Fibroblast of the aortic adventitia (primary cell): ENCODE results near the gene PPP1R1A. TPM values are rescaled to one million over a fixed set of nuclear protein-coding genes. Genes with fewer than 3 reads are reported as not detected.

Source experiments
- DNase-seq: peaks from one replicate; pipeline ENCODE4 v3.0.0-alpha.2; 2010; ENCODE audit warnings: low read depth
- H3K4me3 ChIP-seq: 2 replicates; pipeline ENCODE4 v1.5.1; 2011; ENCODE audit warnings: low read depth, mild to moderate bottlenecking, control low read depth, low read length, moderate library complexity
- CTCF ChIP-seq: IDR thresholded peaks from 2 replicates; pipeline ENCODE4 v1.5.1; 2011; ENCODE audit warnings: mild to moderate bottlenecking, low read length, control low read depth, inconsistent platforms; ENCODE audit not compliant: insufficient read depth
- total RNA-seq: library from RNA; depleted of rRNA; stranded (reverse); fragments of >200 nt; gene quantifications from 2 replicates; pipeline ENCODE4 v1.2.3, GENCODE V29; 2012; ENCODE audit warnings: low replicate concordance

The PPP1R1A gene
- total RNA-seq, 1 donor = not detected

GRCh38 chr12:54627304-54627703 is 38.8 kb upstream of the PPP1R1A start:
- DNase-seq = no peak
- no peak overlapping the region for H3K4me3 ChIP-seq

GRCh38 chr12:54625598-54625997 is 37.1 kb upstream of the PPP1R1A start:
- no peak for DNase-seq
- no peak for TF ChIP-seq CTCF
- H3K4me3 ChIP-seq = no peak overlapping the region

More at GRCh38 chr12:54627304-54627703, 38.8 kb upstream of the PPP1R1A start:
- no peak for TF ChIP-seq CTCF

GRCh38 chr12:54624315-54625279 is 36.1 kb upstream of the PPP1R1A start:
- peak; percentile 52 for DNase-seq
- H3K4me3 ChIP-seq = no peak overlapping the region
- no peak for TF ChIP-seq CTCF

- TF ChIP-seq CTCF = peak; percentile 35
- no peak overlapping the region for H3K4me3 ChIP-seq
- DNase-seq = no peak
Observed at GRCh38 chr12:54622463-54623183, 34.2 kb upstream of the PPP1R1A start.

GRCh38 chr12:54616933-54617680 is 28.6 kb upstream of the PPP1R1A start:
- no peak for DNase-seq
- TF ChIP-seq CTCF = no peak

GRCh38 chr12:54612225-54612750 is 23.8 kb upstream of the PPP1R1A start:
- DNase-seq = no peak
- TF ChIP-seq CTCF = no peak
- no peak overlapping the region for H3K4me3 ChIP-seq

More at GRCh38 chr12:54616933-54617680, 28.6 kb upstream of the PPP1R1A start:
- no peak overlapping the region for H3K4me3 ChIP-seq
